C4-2B (cell line): ENCODE measurements around the gene EPS8L1.

ENCODE experiments used
- CTCF ChIP-seq: fragments of 450-650 bp; conservative IDR thresholded peaks from 2 replicates; pipeline ENCODE4 v1.5.1; 2017; ENCODE audit warnings: mild to moderate bottlenecking
- ZFX ChIP-seq: fragments of 450-650 bp; IDR thresholded peaks from 2 replicates; pipeline ENCODE4 v1.6.1; 2017

- TF ChIP-seq CTCF (no peak), ZFX (no peak)
Observed at GRCh38 chr19:55080121-55080967, 4.7 kb downstream of the EPS8L1 start.
